Thyroid gland (tissue), 4 donors: ENCODE data around the gene SOCS6.

Experiments used
- CTCF ChIP-seq, 6 experiments: fragments of 200-600 bp in 3 of 6; fragments of 450-650 bp in 3 of 6; sonication (generic) in 3 of 6; IDR thresholded peaks; one replicate each; pipeline ENCODE4 v1.5.1; 2016 to 2019; ENCODE audit warnings: antibody characterized with exemption in 6 of 6, mild to moderate bottlenecking in 2 of 6, inconsistent platforms in 1 of 6, moderate library complexity in 1 of 6
- POLR2A ChIP-seq, 2 donors: fragments of 450-650 bp; IDR thresholded peaks; one replicate each; pipeline ENCODE4 v1.6.1; 2017; ENCODE audit warnings: antibody characterized with exemption in 2 of 2, mild to moderate bottlenecking in 2 of 2, moderate library complexity in 1 of 2

- TF ChIP-seq CTCF (IDR thresholded peaks at IDR 0.05), result no peak
- no peak for TF ChIP-seq POLR2A (IDR thresholded peaks at IDR 0.05)
Observed at GRCh38 chr18:70362258-70362657, 73.4 kb downstream of the SOCS6 start.
